Measurements from ENCODE around the gene BYSL. TPM values are rescaled to one million over a fixed set of nuclear protein-coding genes. Genes with fewer than 3 reads are reported as not detected.

BYSL gene
- total and polyA plus RNA-seq, 2 donors (not counting 3 experiments of a cell fraction or from before 2014, with no cell fraction given), result 33.1 to 41.8 TPM

DNA sequence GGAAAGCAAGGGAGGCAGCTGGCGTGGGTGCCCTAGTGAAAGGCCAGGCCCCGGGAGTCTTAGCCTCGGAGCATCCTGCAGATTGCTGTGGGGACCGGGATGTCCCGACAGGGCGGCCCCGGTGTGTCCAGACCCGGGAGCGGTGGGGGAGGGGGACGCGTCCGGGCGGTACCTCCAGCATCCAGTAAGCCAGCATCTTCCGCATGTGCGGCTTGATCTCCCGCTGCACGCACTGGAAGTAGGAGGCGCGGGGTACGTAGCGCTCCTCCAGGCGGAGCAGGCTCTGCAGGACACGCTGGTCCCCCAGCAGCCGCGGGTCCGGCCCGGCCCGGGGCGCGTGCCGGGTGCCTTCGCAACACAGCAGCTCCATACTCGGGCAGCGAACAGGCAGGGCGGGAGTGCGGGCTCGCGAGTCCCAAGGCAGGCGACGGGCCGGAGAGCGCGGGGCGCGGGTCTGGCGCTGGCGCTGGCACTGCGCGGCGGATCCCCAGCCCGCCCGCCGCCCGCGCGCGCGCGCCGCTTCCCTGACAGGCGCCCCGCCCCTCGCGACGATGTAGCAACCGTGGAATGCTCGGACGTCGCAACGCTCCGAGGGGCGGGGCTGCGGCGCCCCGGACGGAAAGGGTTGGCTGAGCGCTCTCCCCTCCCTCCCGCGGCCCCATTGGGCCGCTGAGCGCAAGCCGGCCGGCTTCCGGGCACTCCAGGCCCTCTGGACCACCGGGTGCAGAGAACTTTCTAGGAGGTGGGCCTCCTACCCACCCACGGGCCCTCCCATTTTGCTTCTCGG is 20.2 kb downstream of the BYSL start, which contains the start of gene CCND3:
TSS of gene CCND3 (minus strand) at position 529 of the 787 bp plus-strand sequence. CDS start at position 370, 159 bp downstream.
- no peaks in the 10 kb centered on the region for H3K27me3 ChIP-seq (ENCODE audit: control insufficient read depth in 2 of 2, insufficient read depth in 2 of 2, low read length in 2 of 2)
- dilution Hi-C loops (cut with MboI; ENCODE audit: extremely low pct_ligation_motif_present, low sequenced_read_pairs) (no loop called here), intact Hi-C loops (cut with micrococcal nuclease) (loop anchor here (1.0 to 5.0 kb wide), 3 partner anchors 26 to 103 kb away; no protein-coding TSS in a partner anchor)
- no peaks in the 10 kb centered on the region for H3K9me1 ChIP-seq (replicated peaks; ENCODE audit: control insufficient read depth, extremely low read depth, insufficient read depth, low read length)
- peaks cover 34% of the 10 kb centered on the region for H3K4me1 ChIP-seq (ENCODE audit: control insufficient read depth, extremely low read depth, insufficient read depth, low read length)
- POLR2A ChIA-PET, result interaction anchor here (0.6 to 0.8 kb wide), 2 partner anchors 32 to 46 kb away, joined by 3 to 4 read pairs; partner anchors contain the start of gene USP49
- H4K20me1 ChIP-seq (replicated peaks; ENCODE audit: control insufficient read depth, extremely low read depth, insufficient read depth, low read length), result no peaks in the 10 kb centered on the region
- TF ChIP-seq JUN (IDR thresholded peaks at IDR 0.05; ENCODE audit: borderline replicate concordance, insufficient read depth, insufficient read length, low read depth), result no peak
- TF ChIP-seq, protein P1, sequence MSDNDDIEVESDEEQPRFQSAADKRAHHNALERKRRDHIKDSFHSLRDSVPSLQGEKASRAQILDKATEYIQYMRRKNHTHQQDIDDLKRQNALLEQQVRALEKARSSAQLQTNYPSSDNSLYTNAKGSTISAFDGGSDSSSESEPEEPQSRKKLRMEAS (IDR thresholded peaks at IDR 0.05; ENCODE audit: insufficient read depth, insufficient read length), result no peak
- TF ChIP-seq GATA2 (IDR thresholded peaks at IDR 0.05; ENCODE audit: insufficient read depth, insufficient read length, low read depth, low read length), result no peak
- peak; percentile 67 for TF ChIP-seq POLR2AphosphoS5 (IDR thresholded peaks at IDR 0.05; ENCODE audit: insufficient read depth, low read depth, low read length)
- no peak for TF ChIP-seq MYC (IDR thresholded peaks at IDR 0.05; ENCODE audit: low read depth, low read length)
- TF ChIP-seq, protein P2, sequence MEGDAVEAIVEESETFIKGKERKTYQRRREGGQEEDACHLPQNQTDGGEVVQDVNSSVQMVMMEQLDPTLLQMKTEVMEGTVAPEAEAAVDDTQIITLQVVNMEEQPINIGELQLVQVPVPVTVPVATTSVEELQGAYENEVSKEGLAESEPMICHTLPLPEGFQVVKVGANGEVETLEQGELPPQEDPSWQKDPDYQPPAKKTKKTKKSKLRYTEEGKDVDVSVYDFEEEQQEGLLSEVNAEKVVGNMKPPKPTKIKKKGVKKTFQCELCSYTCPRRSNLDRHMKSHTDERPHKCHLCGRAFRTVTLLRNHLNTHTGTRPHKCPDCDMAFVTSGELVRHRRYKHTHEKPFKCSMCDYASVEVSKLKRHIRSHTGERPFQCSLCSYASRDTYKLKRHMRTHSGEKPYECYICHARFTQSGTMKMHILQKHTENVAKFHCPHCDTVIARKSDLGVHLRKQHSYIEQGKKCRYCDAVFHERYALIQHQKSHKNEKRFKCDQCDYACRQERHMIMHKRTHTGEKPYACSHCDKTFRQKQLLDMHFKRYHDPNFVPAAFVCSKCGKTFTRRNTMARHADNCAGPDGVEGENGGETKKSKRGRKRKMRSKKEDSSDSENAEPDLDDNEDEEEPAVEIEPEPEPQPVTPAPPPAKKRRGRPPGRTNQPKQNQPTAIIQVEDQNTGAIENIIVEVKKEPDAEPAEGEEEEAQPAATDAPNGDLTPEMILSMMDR (IDR thresholded peaks at IDR 0.05; ENCODE audit: extremely low read depth in 1 of 2, insufficient read depth in 1 of 2, low read depth in 1 of 2, low read length in 2 of 2), result no peak
- TF ChIP-seq EZH2 (IDR thresholded peaks at IDR 0.05; ENCODE audit: borderline replicate concordance, low read depth, low read length, severe bottlenecking), result no peak
- no peak for TF ChIP-seq FOS (IDR thresholded peaks at IDR 0.05; ENCODE audit: borderline replicate concordance, insufficient read depth, low read length)
- TF ChIP-seq POLR2A (IDR thresholded peaks at IDR 0.05; ENCODE audit: low read depth, low read length), result peak; percentile 69
- H3K4me2 ChIP-seq (ENCODE audit: insufficient read depth, low read length), result peak within 1 kb of the TSS; percentile 60
- CTCF ChIA-PET, result interaction anchor here (1.1 to 2.5 kb wide), 6 partner anchors 12 to 155 kb away, joined by 3 to 14 read pairs (median 6); partner anchors contain the start of genes BYSL, MED20 and TOMM6
- H3K27ac ChIP-seq (ENCODE audit: insufficient read depth, low read depth, low read length), result peak within 1 kb of the TSS; percentile 57
- no peaks in the 10 kb centered on the region for H3K9me3 ChIP-seq (replicated peaks; ENCODE audit: control insufficient read depth, insufficient read depth, low read length)
- H2AFZ ChIP-seq (ENCODE audit: low read depth, low read length), result peak within 1 kb of the TSS; percentile 65
- H3K79me2 ChIP-seq (ENCODE audit: control insufficient read depth, insufficient read depth, low read length), result peaks cover 42% of the 10 kb centered on the region
- no TSS peak for BruUV-seq (replicated peaks)
- DNase-seq (ENCODE audit: low read depth, low spot score) (peak; percentile 78), FAIRE-seq (peak; percentile 93)
- H3K9ac ChIP-seq (replicated peaks; ENCODE audit: extremely low read depth, insufficient read depth, low read length), result peak within 1 kb of the TSS; percentile 76
- peak within 1 kb of the TSS; percentile 58 to 88 (median 76) for H3K4me3 ChIP-seq (replicated peaks in 1 of 3; ENCODE audit: insufficient read depth in 1 of 3, low read depth in 1 of 3, low read length in 3 of 3)
- peaks cover 5 to 9% of the 10 kb centered on the region in 2 experiments for H3K36me3 ChIP-seq (ENCODE audit: control insufficient read depth in 2 of 2, extremely low read depth in 1 of 2, insufficient read depth in 2 of 2, low read length in 2 of 2)

Data from endothelial cell of umbilical vein (primary cell).